ENCODE data around the gene IQSEC3. TPM values are rescaled to one million over a fixed set of nuclear protein-coding genes. Genes with fewer than 3 reads are reported as not detected.
"Not testable (repeated sequence)": the region's sequence is repeated elsewhere in the genome, so short reads cannot be mapped to it uniquely, and the experiment has no call there.

IQSEC3 gene
- total RNA-seq, 1 donor from 2014 or later: 2.5 TPM

DNA sequence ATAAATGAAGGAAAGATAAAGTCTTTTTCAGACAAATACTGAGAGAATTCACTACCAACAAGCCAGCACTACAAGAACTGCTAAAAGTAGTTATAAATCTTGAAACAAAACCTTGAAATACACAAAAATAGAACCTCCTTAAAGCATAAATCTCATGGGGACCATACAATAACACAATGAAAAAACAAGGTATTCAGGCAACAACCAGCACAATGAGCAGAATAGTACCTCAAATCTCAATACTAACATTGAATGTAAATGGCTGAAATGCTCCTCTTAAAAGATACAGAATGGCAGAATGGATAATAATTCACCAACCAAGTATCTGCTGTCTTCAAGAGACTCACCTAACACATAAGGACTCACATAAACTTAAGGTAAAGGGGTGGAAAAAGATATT, 7.7 kb upstream of the IQSEC3 start:
- no peak for TF ChIP-seq CTCF (IDR thresholded peaks at IDR 0.05; ENCODE audit: unreplicated experiment)
- peaks cover 22% of the 10 kb centered on the region for H3K9me3 Mint-ChIP-seq (ENCODE audit: low read depth)
- peaks cover 66% of the 10 kb centered on the region for H3K27me3 Mint-ChIP-seq
- no peaks in the 10 kb centered on the region for H3K4me1 Mint-ChIP-seq (ENCODE audit: low read depth)
- H3K4me3 Mint-ChIP-seq (ENCODE audit: low read depth): no peak overlapping the region
- no peaks in the 10 kb centered on the region for H3K36me3 Mint-ChIP-seq (ENCODE audit: insufficient read depth)
- no peak overlapping the region for H3K27ac Mint-ChIP-seq
- DNase-seq (ENCODE audit: low spot score, unreplicated experiment): no peak

GRCh38 chr12:61845-62244, 4.7 kb upstream of the IQSEC3 start:
- not testable (repeated sequence) for H3K36me3 Mint-ChIP-seq (ENCODE audit: insufficient read depth); H3K4me3 Mint-ChIP-seq (ENCODE audit: low read depth); H3K4me1 Mint-ChIP-seq (ENCODE audit: low read depth); H3K27ac Mint-ChIP-seq; DNase-seq (ENCODE audit: low spot score, unreplicated experiment)
- Mint-ChIP-seq H3K27me3 (peaks cover 53% of the 10 kb centered on the region), H3K9me3 (ENCODE audit: low read depth) (peaks cover 22% of the 10 kb centered on the region)

DNA sequence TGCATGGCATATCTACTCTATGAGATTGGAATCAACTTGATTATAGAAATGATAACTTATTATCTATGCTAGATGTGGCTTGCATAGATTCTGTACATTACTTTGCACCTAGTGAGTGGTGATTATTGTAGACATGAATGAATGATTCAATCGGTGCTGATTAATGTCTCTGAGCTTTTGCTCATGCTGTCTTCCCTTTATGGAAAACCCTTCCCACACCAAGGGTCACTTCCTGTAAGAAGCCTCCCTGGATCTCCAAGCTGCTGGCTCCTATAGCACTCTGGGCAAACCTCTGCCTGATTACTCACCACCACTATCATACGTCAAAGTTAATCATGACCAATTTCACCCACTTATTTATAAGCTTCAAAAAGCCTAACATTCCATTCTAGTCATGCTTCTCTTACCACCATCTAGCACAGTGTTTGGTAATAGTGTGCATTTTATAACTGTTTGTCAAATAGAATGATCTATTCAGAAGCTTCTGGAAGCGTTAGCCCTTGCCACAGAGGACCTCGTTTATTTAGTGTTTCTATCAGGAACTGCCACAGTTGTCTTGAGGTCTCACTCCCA, 990 bp upstream of the IQSEC3 start:
- H3K9me3 Mint-ChIP-seq (ENCODE audit: low read depth); H3K4me3 Mint-ChIP-seq (ENCODE audit: low read depth); H3K27ac Mint-ChIP-seq; H3K36me3 Mint-ChIP-seq (ENCODE audit: insufficient read depth); H3K4me1 Mint-ChIP-seq (ENCODE audit: low read depth); DNase-seq (ENCODE audit: low spot score, unreplicated experiment): not testable (repeated sequence)
- peaks cover 48% of the 10 kb centered on the region for H3K27me3 Mint-ChIP-seq

DNA sequence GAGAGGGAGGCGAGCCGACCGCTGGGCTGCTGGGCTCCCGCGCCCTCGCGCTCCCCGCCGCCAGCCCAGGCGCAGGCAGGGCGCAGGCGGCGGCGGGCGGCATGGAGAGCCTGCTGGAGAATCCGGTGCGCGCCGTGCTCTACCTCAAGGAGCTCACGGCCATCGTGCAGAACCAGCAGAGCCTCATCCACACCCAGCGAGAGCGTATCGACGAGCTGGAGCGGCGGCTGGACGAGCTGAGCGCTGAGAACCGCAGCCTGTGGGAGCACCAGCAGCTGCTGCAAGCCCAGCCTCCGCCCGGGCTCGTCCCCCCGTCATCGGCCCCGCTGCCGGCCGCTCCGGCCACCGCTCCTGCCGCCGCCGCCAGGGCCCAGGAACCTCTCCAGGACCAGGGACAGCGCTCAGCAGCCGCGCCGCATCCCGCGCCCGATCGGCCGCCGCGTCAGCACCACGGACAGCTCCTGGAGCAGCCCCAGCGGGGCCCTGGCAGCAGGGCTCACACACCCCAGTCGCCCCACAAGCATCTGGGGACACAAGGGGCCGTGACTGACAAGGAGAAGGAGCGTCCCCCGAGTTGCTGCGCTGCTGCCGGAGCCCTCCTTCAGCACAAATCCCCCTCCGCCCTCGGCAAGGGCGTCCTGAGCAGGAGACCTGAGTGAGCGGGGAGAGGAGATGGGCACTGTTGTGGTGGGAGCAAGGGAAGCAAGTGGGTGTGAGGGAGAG, 376 bp downstream of the IQSEC3 start:
- H3K27me3 Mint-ChIP-seq: peaks cover 55% of the 10 kb centered on the region
- not testable (repeated sequence) for H3K9me3 Mint-ChIP-seq (ENCODE audit: low read depth); H3K27ac Mint-ChIP-seq; H3K4me3 Mint-ChIP-seq (ENCODE audit: low read depth); H3K36me3 Mint-ChIP-seq (ENCODE audit: insufficient read depth); H3K4me1 Mint-ChIP-seq (ENCODE audit: low read depth)
- DNase-seq (ENCODE audit: low spot score, unreplicated experiment): peak; percentile 80

DNA sequence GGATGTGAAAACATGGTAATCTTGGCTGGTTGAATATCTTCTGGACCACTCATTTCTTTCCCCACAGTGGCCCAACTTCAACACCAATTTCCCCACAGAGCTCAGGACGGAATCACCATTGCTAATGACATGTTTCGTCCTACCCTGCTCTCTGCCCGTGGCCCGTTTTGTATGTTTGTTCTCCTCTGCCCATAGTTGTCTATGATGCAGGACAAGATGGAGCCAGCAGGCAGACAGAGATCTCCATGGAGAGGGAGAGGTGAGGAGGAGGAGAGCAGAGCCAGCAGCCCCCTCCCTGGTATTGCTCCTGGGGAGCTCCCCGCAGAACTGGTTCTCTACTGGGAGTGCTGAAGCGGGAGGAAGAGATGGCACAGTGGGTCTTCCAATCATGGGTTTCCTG, 3.1 kb downstream of the IQSEC3 start:
- peaks cover 68% of the 10 kb centered on the region for H3K27me3 Mint-ChIP-seq
- not testable (repeated sequence) for DNase-seq (ENCODE audit: low spot score, unreplicated experiment); H3K4me1 Mint-ChIP-seq (ENCODE audit: low read depth); H3K4me3 Mint-ChIP-seq (ENCODE audit: low read depth); H3K9me3 Mint-ChIP-seq (ENCODE audit: low read depth); H3K36me3 Mint-ChIP-seq (ENCODE audit: insufficient read depth); H3K27ac Mint-ChIP-seq

GRCh38 chr12:70541-70940, 4.0 kb downstream of the IQSEC3 start:
- DNase-seq (ENCODE audit: low spot score, unreplicated experiment); H3K27ac Mint-ChIP-seq; H3K36me3 Mint-ChIP-seq (ENCODE audit: insufficient read depth); H3K9me3 Mint-ChIP-seq (ENCODE audit: low read depth); H3K4me1 Mint-ChIP-seq (ENCODE audit: low read depth); H3K4me3 Mint-ChIP-seq (ENCODE audit: low read depth): not testable (repeated sequence)
- peaks cover 70% of the 10 kb centered on the region for H3K27me3 Mint-ChIP-seq

GRCh38 chr12:72018-72417, 5.5 kb downstream of the IQSEC3 start:
- not testable (repeated sequence) for H3K36me3 Mint-ChIP-seq (ENCODE audit: insufficient read depth); DNase-seq (ENCODE audit: low spot score, unreplicated experiment); H3K4me3 Mint-ChIP-seq (ENCODE audit: low read depth); H3K9me3 Mint-ChIP-seq (ENCODE audit: low read depth); H3K4me1 Mint-ChIP-seq (ENCODE audit: low read depth); H3K27ac Mint-ChIP-seq
- H3K27me3 Mint-ChIP-seq: peaks cover 82% of the 10 kb centered on the region

- H3K9me3 Mint-ChIP-seq (ENCODE audit: low read depth); H3K4me1 Mint-ChIP-seq (ENCODE audit: low read depth); H3K36me3 Mint-ChIP-seq (ENCODE audit: insufficient read depth); DNase-seq (ENCODE audit: low spot score, unreplicated experiment); H3K4me3 Mint-ChIP-seq (ENCODE audit: low read depth); H3K27ac Mint-ChIP-seq: not testable (repeated sequence)
- H3K27me3 Mint-ChIP-seq: peaks cover 78% of the 10 kb centered on the region
These were observed 8.0 kb downstream of the IQSEC3 start for GRCh38 chr12:74420-75190.

DNA sequence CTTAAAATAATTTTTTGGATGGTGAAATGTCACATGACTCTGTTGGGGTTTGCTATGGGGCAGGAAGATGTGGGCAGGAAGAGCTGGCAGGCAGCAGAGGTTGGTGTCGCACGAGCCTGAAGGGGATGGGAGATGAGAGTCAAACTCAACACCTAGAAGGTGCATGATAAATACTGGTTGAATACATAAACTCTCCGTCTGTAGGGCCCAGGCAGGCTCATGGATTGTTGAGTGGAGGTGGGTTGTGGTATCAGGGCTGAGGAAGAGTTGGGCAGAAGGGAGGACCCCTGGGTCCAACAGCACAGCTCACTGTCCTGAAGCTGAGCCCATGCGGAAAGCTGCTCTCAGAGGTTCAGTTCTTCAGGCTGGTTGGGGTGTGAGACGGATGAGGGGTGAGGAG, 9.0 kb downstream of the IQSEC3 start:
- H3K4me1 Mint-ChIP-seq (ENCODE audit: low read depth); H3K36me3 Mint-ChIP-seq (ENCODE audit: insufficient read depth); H3K9me3 Mint-ChIP-seq (ENCODE audit: low read depth); H3K27ac Mint-ChIP-seq; DNase-seq (ENCODE audit: low spot score, unreplicated experiment); H3K4me3 Mint-ChIP-seq (ENCODE audit: low read depth): not testable (repeated sequence)
- H3K27me3 Mint-ChIP-seq: peaks cover 78% of the 10 kb centered on the region

- DNase-seq (ENCODE audit: low spot score, unreplicated experiment); H3K4me3 Mint-ChIP-seq (ENCODE audit: low read depth); H3K9me3 Mint-ChIP-seq (ENCODE audit: low read depth); H3K4me1 Mint-ChIP-seq (ENCODE audit: low read depth); H3K27ac Mint-ChIP-seq; H3K36me3 Mint-ChIP-seq (ENCODE audit: insufficient read depth): not testable (repeated sequence)
- H3K27me3 Mint-ChIP-seq: peaks cover 78% of the 10 kb centered on the region
These were observed 9.5 kb downstream of the IQSEC3 start for GRCh38 chr12:76102-76501.

DNA sequence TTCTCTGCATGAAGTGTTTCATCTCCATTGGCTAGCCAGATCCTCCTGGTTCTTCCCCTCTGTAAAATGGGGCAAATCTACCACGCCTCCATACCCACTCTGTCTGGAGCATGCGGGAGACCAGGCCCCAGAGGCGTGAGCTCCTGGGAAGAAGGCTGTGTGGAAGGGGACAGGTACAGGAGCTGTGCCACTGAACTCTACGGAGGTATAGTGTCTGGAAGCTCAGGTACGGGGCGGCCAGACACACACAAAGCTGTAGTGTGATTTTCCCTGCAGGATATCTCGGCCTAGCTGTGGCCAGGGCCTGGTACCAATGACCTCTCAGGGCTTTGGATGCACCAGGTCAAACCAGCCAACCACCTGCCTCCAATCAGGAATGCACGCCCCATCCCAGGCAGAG, 10.0 kb downstream of the IQSEC3 start:
- not testable (repeated sequence) for H3K36me3 Mint-ChIP-seq (ENCODE audit: insufficient read depth); H3K4me1 Mint-ChIP-seq (ENCODE audit: low read depth); H3K27ac Mint-ChIP-seq; H3K9me3 Mint-ChIP-seq (ENCODE audit: low read depth); DNase-seq (ENCODE audit: low spot score, unreplicated experiment); H3K4me3 Mint-ChIP-seq (ENCODE audit: low read depth)
- peaks cover 78% of the 10 kb centered on the region for H3K27me3 Mint-ChIP-seq

GRCh38 chr12:77101-77719, 10.6 kb downstream of the IQSEC3 start:
- H3K4me3 Mint-ChIP-seq (ENCODE audit: low read depth); H3K36me3 Mint-ChIP-seq (ENCODE audit: insufficient read depth); DNase-seq (ENCODE audit: low spot score, unreplicated experiment); H3K27ac Mint-ChIP-seq; H3K9me3 Mint-ChIP-seq (ENCODE audit: low read depth); H3K4me1 Mint-ChIP-seq (ENCODE audit: low read depth): not testable (repeated sequence)
- peaks cover 78% of the 10 kb centered on the region for H3K27me3 Mint-ChIP-seq
